Stimulated activated CD4-positive, alpha-beta T cell treated with anti-CD3 and anti-CD28 coated beads, Interleukin-4, amount 100 ng/mL, for 24 hours (primary cell): ENCODE data around the gene THOC7.

Experiments
- DNase-seq: peaks from one replicate; pipeline ENCODE4 v3.0.0-alpha.2; 2020

THOC7 gene

DNA sequence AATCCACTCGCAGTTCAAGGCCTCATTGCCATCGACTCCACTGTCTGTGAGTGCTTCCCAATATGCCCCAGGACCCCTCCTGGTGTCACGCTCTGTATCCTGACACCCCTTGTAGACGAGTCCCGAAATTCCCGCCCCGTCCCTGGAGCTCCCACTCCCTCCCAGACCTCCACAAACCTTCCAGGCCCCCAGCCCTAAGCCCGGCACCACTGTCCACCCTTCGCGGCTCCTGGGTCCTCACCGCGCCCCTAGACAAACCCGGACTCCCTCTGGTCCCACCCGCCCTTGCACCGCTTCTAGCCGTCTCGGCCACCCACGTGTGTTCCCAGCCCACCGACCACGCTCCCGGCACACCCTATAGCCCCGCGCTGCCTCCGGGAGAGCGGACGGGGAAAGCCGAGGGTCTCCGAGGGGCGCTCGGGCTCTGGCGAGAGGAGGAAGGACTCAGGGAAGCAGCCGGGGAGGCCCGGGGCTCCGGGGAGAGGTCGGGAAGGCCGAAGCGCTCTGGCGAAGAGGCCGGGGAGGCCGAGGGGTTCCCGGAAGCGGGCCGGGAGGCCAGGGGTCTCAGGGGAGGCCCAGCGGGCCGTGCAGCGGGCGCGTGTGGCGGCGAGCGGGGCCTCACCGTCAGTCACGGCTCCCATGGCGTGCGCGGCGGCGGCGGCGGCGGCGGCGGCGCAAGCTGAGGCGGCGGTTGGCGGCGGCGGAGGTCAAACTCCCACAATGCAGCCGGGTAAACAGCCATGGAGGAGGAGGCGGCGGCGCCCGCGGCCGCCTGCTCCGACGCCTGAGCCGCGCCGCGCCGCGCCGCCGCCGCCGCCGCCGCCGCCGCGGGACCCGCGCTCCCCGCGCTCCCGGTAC, at the start of gene THOC7, which contains the start of gene ATXN7:
TSS of gene THOC7 (minus strand) at position 656 of the 858 bp plus-strand sequence. CDS start at position 641, 15 bp downstream.
TSS of gene ATXN7 (plus strand) at position 718 of the 858 bp plus-strand sequence. CDS start 48,732 bp downstream, outside the sequence.
- DNase-seq: peak; percentile 71

DNA sequence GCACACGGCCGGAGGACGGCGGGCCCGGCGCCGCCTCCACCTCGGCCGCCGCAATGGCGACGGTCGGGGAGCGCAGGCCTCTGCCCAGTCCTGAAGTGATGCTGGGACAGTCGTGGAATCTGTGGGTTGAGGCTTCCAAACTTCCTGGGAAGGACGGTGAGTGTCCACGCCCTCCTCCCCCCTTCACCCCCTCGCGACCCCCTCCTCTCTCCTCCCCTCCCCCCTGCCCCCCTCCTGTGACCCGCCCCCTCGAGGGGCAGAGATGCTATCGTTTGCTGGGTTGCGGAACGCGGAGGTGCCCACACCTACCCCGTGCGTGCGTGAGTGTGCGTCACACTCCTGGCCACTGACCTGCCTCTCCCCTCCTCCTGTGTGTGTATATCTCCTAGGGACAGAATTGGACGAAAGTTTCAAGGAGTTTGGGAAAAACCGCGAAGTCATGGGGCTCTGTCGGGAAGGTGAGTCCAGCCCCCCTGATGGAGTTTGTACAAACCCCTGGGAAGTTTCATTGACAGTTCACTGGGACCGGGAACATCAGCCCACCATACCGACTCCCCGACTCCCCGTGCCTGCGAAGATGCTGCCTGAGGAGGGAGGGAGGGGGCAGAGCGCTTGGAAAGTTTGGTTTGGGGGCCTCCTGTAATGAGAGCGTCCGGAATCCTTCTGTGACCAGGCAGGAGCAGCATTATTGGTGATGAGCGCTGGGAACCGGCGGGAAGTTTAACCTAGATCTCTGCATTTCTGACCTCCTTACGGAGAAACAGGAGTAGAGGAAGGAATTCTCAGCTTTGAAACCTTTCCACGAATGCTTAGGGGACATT, 49.4 kb upstream of the THOC7 start:
- DNase-seq: peak; percentile 54

DNA sequence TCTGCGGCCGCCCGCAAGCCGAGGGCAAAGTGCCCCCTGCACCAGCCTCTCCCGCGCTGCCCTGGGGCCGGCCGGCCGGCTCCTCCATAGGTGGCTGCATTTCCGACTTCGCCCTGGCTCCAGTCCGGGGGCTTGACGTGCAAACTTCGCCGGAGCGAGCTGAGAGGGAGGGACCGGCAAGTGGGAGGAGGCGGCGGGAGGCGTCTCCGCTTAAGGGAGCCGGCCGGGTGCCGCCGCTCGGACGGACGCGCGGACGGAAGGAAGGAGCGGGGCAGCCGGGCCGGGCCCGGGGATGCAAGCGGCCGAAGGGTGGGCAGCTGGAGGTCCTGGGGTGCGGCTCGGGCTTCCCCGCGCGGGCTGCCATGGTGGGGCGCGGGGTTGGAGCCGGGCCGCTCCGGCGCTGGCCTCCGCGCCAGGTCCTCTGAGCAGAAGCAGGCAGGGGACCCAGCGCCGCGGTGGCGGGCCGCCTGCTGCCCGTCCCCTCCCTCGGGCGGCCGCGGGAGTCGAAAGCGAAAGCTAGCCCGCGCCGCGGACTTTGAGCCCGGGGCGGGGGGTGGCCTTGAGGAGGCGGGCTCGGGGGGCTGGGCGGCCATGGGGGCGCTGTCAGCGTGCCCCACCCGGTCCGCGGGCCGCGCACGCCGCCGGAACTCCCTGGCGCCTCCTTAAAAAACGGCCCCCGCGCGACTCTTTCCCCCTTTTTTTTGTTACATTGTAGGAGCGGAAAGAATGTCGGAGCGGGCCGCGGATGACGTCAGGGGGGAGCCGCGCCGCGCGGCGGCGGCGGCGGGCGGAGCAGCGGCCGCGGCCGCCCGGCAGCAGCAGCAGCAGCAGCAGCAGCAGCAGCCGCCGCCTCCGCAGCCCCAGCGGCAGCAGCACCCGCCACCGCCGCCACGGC, 48.5 kb upstream of the THOC7 start, which contains the start of gene SCAANT1:
TSS of gene SCAANT1 (minus strand) at position 511 of the 895 bp plus-strand sequence.
- peak; percentile 85 for DNase-seq

DNA sequence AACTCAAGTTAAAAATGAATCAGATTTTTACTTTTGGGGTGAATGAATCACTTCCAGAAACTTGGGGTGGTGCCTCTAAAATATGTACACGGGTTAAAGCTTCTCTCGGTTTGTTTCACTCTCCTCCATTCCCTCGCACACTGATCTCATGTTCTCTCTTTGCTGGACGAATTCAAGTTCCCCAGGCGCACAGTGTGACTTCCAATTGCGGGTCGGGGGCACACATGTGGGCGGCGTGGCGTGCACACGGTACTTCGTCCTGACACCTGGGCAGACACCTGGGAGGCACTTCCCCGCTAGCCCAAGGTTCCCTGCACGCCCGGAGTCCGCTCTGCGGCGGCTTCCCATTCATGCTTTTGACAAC, 47.9 kb upstream of the THOC7 start:
- DNase-seq: no peak

- peak; percentile 12 for DNase-seq
Measured at GRCh38 chr3:63910891-63911290, 47.3 kb upstream of the THOC7 start.

DNA sequence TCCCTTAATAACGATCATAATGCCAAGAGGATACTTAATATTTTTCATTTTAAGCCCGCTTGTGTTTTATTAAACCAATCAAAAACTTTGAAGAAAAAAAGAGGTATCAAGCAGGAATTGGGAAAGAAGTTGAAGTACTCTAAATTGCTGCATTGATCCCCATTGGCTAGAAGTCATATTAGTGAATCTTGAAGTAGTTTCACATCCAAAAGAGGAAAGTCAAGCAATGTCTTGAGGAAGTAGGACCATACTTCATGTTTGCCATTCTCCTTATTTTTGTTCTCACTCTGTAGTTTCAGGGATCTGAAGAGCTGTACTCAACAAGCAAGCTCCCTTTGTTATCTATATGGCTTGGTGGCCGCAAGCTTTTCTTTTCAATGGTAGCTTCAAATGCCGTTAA, 46.4 kb upstream of the THOC7 start:
- DNase-seq: no peak

GRCh38 chr3:63909431-63909830, 45.8 kb upstream of the THOC7 start:
- DNase-seq: no peak

DNA sequence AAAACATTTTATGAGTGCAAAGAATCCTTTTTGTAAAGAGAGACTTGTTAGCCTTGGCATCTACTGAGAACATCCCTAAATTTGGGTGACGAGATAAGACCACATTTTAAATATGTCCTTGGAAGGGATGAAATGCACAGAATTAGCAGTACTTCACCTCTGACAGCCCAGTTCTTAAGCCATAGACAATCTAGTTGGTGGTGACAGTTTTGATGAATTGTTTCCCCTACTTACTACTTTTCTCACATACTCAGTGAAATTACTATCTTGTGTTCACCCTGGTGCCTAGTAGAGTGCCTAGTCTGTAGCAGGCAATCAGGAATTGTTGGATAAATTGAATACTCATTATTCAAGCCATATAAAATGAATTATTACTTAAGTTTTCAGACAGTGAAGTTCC, 45.2 kb upstream of the THOC7 start:
- DNase-seq: no peak

DNA sequence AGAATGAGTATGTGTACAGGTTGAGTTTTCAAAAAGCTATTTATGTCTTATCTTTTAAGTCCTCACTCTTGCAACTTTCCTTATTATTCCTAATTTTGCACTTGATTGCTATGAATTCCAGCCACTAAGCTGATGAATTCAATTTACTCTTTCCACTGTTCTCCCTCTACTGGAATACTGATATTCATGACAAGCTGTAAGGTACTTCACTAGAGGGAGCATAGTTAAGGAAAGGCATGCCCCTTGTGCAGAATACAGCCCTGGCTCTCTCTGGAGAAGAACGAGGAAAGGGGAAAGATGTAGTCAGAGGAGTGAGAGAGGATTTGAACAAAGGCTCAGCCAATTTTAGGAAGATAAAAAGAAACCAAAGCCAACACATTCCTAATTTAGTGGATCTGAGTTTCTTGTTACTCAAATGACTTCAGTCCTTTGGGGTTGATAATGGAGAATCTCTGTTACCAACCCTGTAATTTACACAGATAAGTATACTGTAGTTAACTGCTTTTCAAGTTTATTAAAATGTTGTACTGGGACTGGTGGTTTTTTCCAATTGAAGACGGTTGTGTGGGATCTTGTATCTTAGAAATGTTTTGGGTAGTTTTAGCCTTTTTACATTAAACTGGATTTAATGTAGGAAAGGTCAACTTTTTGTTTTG, 44.6 kb upstream of the THOC7 start:
- DNase-seq: no peak

DNA sequence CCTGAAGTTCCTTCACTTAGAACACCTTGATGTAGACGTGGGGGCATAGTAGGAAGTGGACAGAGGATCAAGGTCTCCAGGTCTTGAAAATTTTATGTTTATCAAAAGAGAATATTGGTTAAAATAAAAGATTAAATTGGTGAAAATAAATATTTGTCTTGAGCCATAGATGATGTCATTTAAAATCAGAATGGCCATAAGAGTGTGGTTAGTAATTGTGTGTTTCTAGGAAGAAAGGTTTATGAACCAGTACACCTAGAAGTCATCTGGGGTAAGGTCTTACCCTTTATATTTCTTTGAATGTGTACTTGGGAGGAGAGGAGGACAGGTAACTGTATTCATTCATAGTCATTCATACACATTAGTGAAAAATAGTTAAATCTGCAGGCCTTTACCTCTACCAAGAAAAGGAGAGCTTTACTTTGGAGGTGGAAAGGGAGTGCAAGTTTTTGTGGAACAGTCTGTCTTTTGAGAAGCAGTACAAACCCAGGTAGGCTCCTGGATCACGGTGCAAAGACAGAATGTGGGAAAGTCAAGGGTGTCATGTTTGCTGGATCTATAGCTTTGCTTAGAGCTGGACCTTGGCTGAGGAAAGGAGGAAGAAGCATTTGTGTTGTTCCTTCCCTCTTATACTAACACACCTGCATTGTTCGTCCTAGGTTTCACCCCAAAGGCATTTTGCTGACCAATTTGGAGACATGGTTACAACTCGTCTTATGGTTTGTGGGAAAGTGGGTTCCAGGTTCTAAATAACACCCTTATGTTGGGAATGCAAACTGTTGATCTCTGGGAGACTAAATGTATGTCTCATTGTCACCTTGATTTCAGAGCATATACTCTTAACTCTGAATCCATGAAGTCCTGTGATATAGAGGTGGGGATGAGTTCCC, 42.4 kb upstream of the THOC7 start:
- no peak for DNase-seq

DNA sequence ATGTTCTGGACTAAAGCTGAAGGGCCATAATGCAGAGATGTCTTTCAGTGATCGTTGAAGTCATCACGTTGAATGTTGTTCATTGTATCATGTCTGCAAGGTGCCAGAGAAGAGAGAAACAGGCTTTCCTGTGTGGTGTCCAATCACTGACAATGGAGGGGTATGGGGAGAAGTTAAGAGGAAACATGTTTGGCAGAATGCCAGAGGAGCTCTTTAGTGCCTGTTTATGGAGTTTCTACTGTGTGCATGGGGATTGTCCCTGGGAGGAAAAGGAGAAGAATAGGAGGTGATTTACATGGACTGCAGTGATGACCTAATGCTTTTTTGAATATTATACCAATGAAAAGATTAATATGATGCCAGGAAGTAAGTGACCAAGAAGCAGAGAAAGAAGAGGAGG, 36.9 kb upstream of the THOC7 start:
- no peak for DNase-seq

GRCh38 chr3:63900010-63900409, 36.4 kb upstream of the THOC7 start:
- DNase-seq: no peak

- no peak for DNase-seq
Measured at GRCh38 chr3:63896332-63897030, 32.9 kb upstream of the THOC7 start.

GRCh38 chr3:63895422-63896189, 32.0 kb upstream of the THOC7 start:
- no peak for DNase-seq

- no peak for DNase-seq
Measured at GRCh38 chr3:63892773-63893352, 29.3 kb upstream of the THOC7 start.

- no peak for DNase-seq
Measured at GRCh38 chr3:63891518-63891917, 27.9 kb upstream of the THOC7 start.

- DNase-seq: no peak
Measured at GRCh38 chr3:63886858-63887257, 23.3 kb upstream of the THOC7 start.

DNA sequence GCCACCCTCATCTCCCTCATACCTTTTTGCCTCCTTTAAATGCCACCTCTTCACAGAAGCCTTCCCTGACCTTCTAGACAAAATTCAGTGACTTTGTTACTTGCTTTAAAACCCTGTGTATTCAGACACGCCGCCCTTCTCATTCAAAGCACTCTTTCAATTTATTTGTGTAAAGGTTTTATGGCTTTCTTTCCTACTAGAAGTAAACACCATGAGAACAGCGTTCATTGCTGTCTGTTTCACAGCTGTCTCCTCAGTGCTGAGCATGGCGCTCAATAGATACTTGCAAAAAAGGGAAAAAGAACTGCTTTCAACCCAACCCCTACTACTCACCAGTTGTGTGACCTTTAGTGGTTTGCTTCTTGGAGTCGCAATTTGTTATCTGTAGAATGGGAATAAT, 17.0 kb upstream of the THOC7 start:
- no peak for DNase-seq

- no peak for DNase-seq
Measured at GRCh38 chr3:63878394-63879060, 14.9 kb upstream of the THOC7 start.
